ENCODE data around the gene CDHR2. TPM values are rescaled to one million over a fixed set of nuclear protein-coding genes. Genes with fewer than 3 reads are reported as not detected.

Gene CDHR2
- total RNA-seq, 1 experiment from 2014 or later: 0.10 TPM

DNA sequence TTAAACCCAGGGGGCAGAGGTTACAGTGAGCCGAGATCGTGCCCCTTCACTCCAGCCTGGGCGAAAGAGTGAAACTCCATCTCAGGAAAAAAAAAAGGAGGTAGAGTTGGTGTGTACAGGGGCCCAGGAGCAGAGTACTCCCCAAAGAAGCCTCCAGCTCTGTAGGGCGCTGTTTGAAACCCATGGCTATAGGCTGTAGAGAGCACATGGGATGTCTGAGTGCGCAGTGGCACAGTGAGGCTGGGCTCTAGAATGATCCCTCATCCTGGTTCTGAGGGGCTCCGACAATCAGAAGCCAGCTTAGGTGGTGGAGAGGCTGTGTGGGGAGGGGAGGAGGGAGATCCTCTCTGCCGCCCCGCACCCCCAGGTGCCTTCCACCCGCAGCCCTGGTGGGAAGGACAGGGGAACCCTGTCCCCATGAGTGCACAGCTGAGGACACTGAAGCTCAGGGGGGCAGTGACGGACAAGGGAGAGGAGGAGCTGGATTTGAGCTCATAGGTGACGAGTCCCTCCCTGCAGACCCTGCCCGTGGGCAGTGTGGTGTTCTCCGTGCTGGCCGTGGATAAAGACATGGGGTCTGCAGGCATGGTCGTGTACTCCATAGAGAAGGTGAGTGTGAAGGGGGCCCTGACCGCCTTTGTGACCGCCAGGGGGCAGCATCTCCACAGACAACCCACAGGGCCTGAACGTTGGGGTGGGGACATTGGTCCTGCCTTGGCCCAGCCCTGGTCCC lies 24.6 kb downstream of the CDHR2 start:
- Histone ChIP-seq H3K79me2 (ENCODE audit: insufficient read depth, low read length) (no peaks in the 10 kb centered on the region), H4K20me1 (ENCODE audit: insufficient read depth) (no peaks in the 10 kb centered on the region), H2AFZ (ENCODE audit: low read depth, low read length, poor library complexity, severe bottlenecking) (peak overlapping the region; percentile 26), H3K27ac (ENCODE audit: low read depth, low read length) (no peak overlapping the region), H3K4me3 (replicated peaks in 1 of 2; ENCODE audit: low read depth in 1 of 2, low read length in 2 of 2) (no peak overlapping the region), H3K4me2 (ENCODE audit: low read length) (peak overlapping the region; percentile 29), H3K36me3 (ENCODE audit: control insufficient read depth in 1 of 2, insufficient read depth in 2 of 2, low read length in 2 of 2) (no peaks in the 10 kb centered on the region), H3K9me3 (ENCODE audit: control insufficient read depth in 1 of 2, insufficient read depth in 1 of 2, low read depth in 1 of 2, low read length in 2 of 2) (no peaks in the 10 kb centered on the region), H3K9ac (ENCODE audit: low read length) (no peak overlapping the region), H3K9me2 (ENCODE audit: insufficient read depth) (no peaks in the 10 kb centered on the region), H3K4me1 (ENCODE audit: control insufficient read depth in 1 of 2, insufficient read depth in 2 of 2, low read length in 2 of 2) (peaks cover 0 to 18% of the 10 kb centered on the region in 2 experiments; a peak in 2 of 4 replicates), H3K27me3 (ENCODE audit: insufficient read depth, low read length) (no peaks in the 10 kb centered on the region)
- ATAC-seq: peak; percentile 83
- TF ChIP-seq ZFX (IDR thresholded peaks at IDR 0.05): no peak
- no peak for TF ChIP-seq ELF1 (IDR thresholded peaks at IDR 0.05; ENCODE audit: borderline replicate concordance, low read depth)
- TF ChIP-seq, protein P1, sequence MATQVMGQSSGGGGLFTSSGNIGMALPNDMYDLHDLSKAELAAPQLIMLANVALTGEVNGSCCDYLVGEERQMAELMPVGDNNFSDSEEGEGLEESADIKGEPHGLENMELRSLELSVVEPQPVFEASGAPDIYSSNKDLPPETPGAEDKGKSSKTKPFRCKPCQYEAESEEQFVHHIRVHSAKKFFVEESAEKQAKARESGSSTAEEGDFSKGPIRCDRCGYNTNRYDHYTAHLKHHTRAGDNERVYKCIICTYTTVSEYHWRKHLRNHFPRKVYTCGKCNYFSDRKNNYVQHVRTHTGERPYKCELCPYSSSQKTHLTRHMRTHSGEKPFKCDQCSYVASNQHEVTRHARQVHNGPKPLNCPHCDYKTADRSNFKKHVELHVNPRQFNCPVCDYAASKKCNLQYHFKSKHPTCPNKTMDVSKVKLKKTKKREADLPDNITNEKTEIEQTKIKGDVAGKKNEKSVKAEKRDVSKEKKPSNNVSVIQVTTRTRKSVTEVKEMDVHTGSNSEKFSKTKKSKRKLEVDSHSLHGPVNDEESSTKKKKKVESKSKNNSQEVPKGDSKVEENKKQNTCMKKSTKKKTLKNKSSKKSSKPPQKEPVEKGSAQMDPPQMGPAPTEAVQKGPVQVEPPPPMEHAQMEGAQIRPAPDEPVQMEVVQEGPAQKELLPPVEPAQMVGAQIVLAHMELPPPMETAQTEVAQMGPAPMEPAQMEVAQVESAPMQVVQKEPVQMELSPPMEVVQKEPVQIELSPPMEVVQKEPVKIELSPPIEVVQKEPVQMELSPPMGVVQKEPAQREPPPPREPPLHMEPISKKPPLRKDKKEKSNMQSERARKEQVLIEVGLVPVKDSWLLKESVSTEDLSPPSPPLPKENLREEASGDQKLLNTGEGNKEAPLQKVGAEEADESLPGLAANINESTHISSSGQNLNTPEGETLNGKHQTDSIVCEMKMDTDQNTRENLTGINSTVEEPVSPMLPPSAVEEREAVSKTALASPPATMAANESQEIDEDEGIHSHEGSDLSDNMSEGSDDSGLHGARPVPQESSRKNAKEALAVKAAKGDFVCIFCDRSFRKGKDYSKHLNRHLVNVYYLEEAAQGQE (IDR thresholded peaks at IDR 0.05; ENCODE audit: low read depth): no peak
- peak; percentile 90 for TF ChIP-seq RAD21 (IDR thresholded peaks at IDR 0.05; ENCODE audit: low read depth)
- no peak for TF ChIP-seq TCF7L2 (IDR thresholded peaks at IDR 0.05; ENCODE audit: borderline replicate concordance, extremely low read depth, insufficient read depth, insufficient read length)
- peak; percentile 81 to 89 (median 88) for TF ChIP-seq CTCF (IDR thresholded peaks at IDR 0.05 in 2 of 3, conservative IDR thresholded peaks at IDR 0.05 in 1 of 3; ENCODE audit: borderline replicate concordance in 1 of 3, insufficient read depth in 1 of 3, low read depth in 2 of 3, low read length in 2 of 3)
- no peak for TF ChIP-seq CBX3 (IDR thresholded peaks at IDR 0.05; ENCODE audit: low read depth)
- TF ChIP-seq ZNF274 (IDR thresholded peaks at IDR 0.05; ENCODE audit: low read depth, low read length): no peak
- DNase-seq (ENCODE audit: low read depth, low spot score): peak; percentile 32
- ChIA-PET CTCF (interaction anchor here (1.0 to 1.5 kb wide), 4 partner anchors 11 to 844 kb away, joined by 3 to 4 read pairs (median 3); no protein-coding TSS in a partner anchor), POLR2A (no interaction called here), RAD21 (ENCODE audit: low non-redundant PET in 1 of 2, low total read pairs in 2 of 2, uncharacterized antibody in 2 of 2, unreplicated experiment in 2 of 2) (no interaction called here)
- no TSS peak for BruUV-seq (replicated peaks)
- intact Hi-C loops (cut with micrococcal nuclease): loop anchor here (1.0 kb wide), 1 partner anchor 46 kb away; no protein-coding TSS in a partner anchor

Data from HCT116 (cell line).